ENCODE measurements around the gene STARD3.

STARD3 gene

GRCh38 chr17:39618956-39619785 lies 17.8 kb upstream of the STARD3 start:
- no peak for DNase-seq (ENCODE audit: low read depth in 2 of 3, low spot score in 2 of 3)

DNA sequence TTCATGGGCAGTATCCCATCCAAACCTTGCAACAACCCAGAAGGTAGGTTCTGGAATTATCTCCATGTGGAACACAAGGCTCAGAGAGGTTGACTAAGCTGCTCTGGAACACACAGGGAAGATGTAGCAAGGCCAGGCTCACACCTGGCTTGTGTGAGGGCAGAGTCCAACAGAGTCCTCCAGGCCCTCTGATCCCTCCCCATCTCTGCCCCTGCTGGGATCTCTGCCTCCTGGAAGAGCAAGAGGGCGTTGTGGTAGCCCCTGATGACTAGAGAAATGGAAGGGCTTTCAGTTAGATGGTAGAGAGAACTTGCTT lies 17.2 kb upstream of the STARD3 start:
- no peak for DNase-seq (ENCODE audit: low read depth in 2 of 3, low spot score in 2 of 3)

DNA sequence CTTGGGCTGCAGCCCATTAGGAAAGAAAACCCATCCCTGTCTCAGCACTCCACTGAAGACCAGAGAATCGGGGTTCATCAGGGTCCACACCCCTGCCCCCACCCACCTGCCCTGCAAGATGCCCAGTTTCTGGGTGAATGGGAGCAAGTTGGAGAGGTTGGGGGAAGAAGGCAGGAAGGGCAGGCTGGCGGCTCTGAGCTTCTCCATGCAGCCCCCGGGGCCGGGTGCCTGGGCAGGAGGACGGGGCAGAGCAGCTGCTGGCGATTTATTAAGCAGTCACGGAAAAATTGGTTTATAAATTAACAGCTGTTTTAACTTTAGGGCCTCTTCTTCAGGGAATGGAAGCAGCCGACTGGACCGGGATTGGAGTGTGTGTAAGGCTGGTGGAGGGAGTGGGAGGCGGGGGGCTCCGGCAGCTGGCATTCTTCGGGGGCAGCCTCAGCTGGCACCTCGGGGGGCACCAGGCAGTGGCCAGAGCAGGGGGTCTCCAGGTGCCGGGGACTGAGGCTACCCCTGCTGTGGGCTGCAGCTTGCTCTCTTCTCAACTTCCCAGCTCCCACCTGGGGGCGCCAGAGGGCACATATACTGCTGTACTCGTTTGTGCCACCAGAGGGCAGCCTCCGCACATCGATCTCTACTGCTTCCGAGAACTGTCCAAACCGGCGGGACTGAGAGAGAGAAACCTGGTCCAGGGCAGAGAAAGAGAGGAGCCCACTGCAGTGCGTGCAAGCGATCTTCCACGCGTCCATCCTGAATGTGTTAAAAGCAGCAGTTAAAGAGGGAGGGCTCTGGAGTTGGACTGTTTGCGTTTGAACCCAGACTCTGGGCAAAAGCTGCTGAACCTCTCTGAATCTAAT lies 15.2 kb upstream of the STARD3 start:
- peak; percentile 64 to 97 (median 95) for DNase-seq (ENCODE audit: low read depth in 2 of 3, low spot score in 2 of 3)

GRCh38 chr17:39622380-39623006 lies 14.5 kb upstream of the STARD3 start:
- peak in 1 of 3 experiments; percentile 20 for DNase-seq (ENCODE audit: low read depth in 2 of 3, low spot score in 2 of 3)

GRCh38 chr17:39623356-39623950 lies 13.5 kb upstream of the STARD3 start:
- DNase-seq (ENCODE audit: low read depth in 2 of 3, low spot score in 2 of 3), result peak; percentile 63 to 95 (median 92)

DNA sequence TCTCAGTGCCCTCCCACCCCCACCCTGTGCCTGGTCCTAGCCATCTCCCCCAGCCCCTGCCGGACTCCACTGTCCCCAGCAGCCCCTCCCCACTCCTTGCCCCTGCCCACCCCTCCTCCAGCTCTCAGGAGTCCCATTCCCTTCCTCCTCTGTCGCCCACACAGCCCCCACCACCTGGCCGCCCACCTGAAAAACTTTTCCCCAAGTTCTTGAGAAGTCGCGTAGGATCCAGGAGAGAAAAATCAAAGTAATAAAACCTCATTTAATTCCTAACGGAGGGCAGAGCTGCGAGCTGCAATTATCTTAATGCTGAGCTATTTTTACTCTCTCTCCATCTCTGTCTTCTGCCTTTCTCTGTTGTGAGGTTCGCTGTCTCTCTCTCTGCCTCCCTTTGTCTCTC lies 12.6 kb upstream of the STARD3 start:
- DNase-seq (ENCODE audit: low read depth in 2 of 3, low spot score in 2 of 3), result no peak

GRCh38 chr17:39625198-39625785 lies 11.7 kb upstream of the STARD3 start:
- no peak for DNase-seq (ENCODE audit: low read depth in 2 of 3, low spot score in 2 of 3)

- DNase-seq (ENCODE audit: low read depth in 2 of 3, low spot score in 2 of 3), result no peak
These were observed 10.5 kb upstream of the STARD3 start, which contains the start of gene PPP1R1B for GRCh38 chr17:39626171-39627046. Gene PPP1R1B (plus strand): TSS chr17:39626952. CDS start chr17:39627393, 441 bp downstream.

- DNase-seq (ENCODE audit: low read depth in 2 of 3, low spot score in 2 of 3), result no peak
These were observed 9.8 kb upstream of the STARD3 start for GRCh38 chr17:39627047-39627711.

DNA sequence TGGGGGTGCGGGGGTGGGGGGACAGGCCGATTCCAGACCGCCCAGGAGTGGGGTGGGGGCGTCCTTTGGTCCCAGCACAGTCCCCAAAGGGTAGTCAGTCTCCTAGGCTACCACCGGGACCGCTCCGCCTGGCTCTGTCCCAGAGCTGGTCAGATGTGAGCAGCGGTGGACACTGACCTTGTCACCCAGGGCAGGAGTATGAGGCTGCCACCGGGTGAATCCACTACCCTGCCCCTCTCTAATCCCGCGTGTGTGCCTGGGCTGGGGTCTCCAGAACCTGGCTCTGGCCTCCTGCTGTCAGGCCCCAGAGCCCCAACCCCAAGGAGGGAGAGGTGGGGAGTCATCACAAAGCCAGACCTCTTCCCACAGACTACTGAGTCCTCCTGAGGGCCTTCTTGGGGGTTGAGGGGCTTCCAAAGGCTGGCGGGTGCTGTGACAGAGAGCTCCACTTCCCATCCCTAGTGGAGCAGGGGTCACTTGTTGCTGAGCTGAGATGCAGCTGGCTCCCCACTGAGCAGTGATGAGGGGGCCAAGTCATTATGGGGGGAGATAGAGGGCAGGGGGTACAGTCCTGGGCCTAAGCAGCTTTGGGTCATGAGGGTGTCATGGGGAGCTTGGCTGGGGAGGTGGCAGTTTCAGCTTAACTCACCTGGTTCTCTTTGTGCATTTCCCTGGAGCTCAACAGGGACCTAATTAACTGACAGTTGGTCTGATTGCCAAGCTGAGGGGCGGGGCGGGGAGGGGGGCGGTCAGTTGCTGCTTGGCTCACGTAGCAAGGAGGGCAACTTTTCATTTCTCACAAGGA lies 9.0 kb upstream of the STARD3 start:
- no peak for DNase-seq (ENCODE audit: low read depth in 2 of 3, low spot score in 2 of 3)

DNA sequence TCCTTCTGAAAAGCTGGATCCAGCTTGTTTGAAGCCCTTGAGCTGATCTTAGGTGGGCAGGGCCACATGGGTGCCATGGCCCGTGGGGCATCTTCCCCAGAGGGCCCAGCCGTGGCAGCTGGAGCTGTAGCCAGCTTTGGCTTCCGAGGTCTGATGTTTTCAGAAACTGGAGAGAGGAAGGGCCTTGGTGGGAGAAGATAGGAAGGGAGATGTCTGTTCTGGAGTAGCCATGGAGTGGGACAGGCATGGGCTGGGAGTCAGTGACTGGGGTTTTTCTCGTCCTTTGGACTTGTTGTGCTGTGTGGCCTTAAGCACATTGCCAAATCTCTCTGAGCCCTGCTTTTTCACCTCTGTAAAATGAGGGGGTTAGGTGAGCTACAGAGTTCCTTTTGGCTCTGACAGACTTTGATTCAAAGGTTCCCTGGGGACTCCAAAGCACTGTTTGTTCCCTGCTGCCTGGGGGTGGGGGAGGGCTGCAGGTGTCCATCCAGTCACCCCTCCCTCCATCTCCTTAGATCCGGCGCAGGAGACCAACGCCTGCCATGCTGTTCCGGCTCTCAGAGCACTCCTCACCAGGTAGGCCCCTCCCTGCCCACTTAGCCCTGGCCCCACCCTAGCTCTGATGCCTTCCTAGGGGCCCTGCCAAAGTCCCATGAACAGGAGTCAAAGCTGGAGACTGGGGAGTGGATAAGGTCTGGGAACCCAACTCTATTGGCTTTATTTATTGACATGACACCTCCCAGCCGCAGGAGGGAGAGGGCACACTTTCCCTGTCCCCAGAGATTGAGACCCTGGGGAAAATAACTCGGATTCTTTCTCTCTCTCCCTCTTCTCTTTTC lies 8.1 kb upstream of the STARD3 start:
- no peak for DNase-seq (ENCODE audit: low read depth in 2 of 3, low spot score in 2 of 3)

DNA sequence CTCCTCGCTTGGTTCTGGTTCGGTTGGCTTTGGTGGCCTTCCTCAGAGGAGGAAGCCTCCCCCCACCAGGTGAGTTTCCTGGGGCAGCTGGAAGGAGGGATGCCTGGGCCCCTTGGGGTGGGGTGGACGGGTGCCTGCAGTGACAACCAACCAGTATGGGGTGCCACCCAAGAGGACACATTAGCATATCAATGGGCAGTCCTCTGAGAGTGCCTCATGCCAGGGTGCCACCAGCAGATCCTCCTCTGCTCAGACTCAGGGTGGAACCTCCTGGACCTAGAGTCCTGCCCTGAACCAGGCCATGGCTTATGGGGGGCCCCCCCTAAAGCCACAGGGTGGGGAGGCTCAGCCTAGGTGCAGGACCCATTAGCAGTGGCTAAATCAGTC lies 7.5 kb upstream of the STARD3 start:
- no peak for DNase-seq (ENCODE audit: low read depth in 2 of 3, low spot score in 2 of 3)

- DNase-seq (ENCODE audit: low read depth in 2 of 3, low spot score in 2 of 3), result no peak
These were observed 7.0 kb upstream of the STARD3 start for GRCh38 chr17:39629898-39630297.

DNA sequence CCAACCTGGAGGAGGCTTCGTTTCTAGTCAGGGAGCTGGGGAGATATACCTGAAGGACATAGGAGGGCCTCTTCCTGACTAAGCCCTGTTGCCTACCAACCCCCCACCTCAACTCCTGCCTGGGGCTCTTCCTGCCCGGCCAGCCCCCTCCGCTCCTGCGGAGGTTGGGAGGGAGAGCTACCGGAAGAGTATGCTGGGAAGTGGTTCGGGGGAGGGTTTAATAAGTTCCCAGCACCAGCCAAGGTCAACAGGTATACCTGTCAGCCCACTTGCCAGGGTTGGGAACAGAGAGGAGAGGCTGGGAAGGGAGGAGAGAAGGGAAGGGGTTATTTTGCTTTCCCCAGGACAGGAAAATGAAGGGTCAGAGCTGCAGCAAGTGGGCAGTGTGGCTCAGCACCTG lies 5.5 kb upstream of the STARD3 start:
- no peak for DNase-seq (ENCODE audit: low read depth in 2 of 3, low spot score in 2 of 3)

DNA sequence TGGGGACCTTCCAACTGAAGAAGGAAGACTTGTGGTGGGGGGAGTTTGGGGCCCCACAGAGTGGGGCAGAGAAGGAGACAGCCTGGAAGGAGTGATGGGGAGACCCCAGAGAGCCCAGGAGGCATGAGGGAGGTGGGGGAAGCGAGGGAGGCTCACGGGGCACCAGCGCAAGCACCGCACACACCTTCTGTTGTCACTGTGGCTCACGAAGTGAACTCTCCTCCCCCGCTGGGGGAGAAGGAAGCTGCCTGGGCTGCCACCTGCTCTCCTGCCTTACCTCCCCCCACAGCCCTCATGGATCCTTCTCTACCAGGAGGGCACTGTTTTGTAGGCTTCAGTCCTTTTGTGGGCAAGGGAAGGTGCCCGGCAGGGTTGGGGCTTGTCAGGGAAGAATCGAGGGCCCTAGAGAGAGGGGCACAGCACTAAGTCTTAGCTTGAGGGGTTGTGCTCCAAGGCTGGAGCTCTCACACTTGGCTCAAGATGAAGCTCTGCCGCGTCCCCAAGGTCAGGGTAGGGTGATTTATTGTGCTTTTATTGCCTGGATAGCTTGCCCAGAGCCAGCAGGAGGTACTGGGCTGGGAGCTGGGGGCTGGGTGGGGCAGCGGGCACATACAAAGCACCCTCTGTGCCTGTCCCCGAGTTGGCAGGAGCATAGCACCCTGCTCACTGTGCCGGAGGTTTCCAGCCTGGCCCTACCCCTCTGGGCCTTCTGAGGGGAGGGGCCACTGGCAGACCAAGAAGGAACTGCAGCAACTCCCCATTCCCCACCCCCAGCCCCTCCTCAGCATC lies 4.6 kb upstream of the STARD3 start:
- no peak for DNase-seq (ENCODE audit: low read depth in 2 of 3, low spot score in 2 of 3)

GRCh38 chr17:39633570-39634183 lies 3.3 kb upstream of the STARD3 start:
- DNase-seq (ENCODE audit: low read depth in 2 of 3, low spot score in 2 of 3), result no peak

Measured in activated CD8-positive, alpha-beta memory T cell treated with anti-CD3 and anti-CD28 coated beads for 48 hours (primary cell).